ENCODE data around the gene NFIA.

NFIA gene

DNA sequence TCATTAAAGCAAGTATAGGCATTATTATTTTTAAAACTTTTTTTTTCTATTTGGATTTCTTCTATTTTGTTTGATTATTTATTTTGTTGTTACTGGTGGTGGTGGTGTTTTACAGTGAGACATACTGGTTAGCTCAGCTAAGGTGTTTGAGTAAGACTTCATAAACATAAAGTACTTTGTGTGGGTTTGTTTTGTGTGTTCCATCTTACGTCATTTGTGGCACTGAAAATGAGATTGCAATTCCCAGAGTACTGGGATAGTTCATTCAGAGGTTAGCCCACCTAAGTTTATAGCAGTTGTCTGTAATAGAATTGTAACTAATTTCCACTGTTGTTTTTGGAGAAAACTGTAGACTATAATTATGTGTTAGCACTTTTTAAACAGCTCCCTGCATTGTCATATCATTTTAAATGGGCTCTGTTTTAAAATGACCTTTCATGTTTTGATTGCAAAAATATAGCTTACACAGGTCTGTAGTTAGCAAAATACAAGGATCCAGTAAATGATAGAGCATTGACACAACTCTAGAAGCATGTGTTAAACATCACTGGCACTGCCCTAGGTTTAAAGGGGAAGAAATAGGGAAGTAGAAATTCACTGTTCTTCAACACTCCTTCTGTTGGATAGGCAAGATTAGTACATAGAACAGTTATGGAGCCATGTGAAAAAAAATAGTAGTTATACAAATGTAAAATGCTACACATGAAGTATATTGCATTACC, 171.7 kb downstream of the NFIA start:
- intact Hi-C loops (cut with DNase I): loop anchor here (10.0 kb wide), 1 partner anchor 59 kb away; no protein-coding TSS in a partner anchor
- DNase-seq: no peak

DNA sequence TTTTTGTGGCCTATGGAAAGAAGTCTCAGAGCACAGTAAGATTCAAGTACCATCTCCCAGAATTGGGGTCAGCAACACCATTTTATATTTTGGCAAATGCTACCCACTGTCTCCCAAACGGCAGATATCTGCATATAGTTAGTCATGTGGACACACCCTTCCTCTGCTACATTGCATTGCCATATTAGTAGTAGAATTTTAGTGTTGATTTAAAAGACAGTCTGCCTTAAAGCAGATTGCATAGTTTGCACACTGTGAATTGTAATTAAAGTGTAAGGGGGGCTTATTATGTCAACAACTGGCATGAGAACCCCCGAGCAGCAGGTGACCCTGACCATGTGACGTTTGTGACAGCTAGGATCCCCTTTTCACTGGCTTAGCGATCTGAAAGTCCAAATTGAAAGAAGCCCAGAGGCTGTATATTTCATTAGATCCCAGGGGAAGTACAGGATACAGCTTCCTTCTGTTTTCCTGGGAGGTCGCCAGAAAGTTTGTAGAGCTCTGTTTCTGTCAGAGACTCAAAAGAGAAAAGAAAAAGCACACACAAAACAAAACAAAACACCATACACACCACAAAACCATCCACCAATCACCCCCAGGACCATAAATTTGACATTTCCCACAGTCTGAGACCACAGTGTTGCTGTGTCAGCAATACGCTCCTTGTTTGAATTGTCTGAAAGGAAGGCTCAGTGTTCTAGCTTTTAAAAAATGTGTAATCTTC, 172.4 kb downstream of the NFIA start:
- no peak for DNase-seq
- intact Hi-C loops (cut with DNase I): loop anchor here (10.0 kb wide), 1 partner anchor 60 kb away; no protein-coding TSS in a partner anchor

DNA sequence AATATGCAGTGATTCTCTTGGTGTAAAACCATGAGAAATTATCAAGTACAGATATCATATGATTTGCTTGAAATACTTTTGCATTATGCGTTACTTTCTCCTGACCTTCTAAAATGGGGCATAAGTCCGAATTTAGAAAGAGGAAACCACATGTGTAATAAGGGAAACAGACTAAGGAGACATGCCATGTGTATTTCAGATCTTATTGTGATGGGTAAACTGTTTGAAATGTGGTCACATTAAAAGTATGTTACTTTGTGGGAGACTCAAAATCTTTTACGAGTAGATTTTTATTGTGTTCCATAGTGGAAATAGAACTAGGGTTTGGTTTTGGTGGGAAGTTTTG, 173.0 kb downstream of the NFIA start:
- intact Hi-C loops (cut with DNase I): loop anchor here (10.0 kb wide), 1 partner anchor 61 kb away; no protein-coding TSS in a partner anchor
- no peak for DNase-seq

DNA sequence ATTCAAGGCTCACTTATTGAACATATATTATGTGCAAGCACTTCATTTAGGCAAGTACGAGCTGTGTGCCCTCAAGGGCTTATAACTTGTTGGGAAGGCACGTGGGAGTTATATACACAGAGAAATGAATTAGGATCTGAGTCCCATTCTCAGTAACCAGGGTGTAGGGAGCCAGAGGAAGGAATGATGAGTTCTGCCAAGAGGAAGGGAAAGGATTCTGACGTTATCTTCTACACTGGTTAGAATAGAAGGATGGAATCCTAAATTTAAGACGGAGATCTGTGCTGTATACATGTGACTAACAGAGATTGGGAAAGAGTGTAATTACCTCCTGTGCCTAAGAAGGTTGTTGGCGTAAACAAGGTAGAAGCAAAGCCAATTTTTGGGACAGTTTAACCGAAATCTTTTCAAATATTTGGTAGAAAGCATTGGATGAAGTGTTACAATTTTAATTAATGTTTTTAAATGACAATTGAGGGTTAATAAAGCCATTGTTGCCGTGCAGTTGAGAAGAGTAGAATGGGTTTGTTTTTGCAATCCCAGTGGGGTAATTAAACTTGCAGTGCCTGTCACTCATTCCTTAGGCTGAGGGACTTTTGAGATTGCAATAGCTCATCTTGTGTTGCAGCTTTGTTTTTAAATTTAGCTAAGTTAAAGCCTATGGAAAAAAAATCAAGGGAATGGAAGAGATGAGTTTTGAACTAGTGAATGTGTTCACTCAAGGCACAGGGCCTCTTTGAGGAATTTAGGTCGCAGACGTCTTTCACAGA, 177.2 kb downstream of the NFIA start:
- no peak for DNase-seq
- intact Hi-C loops (cut with DNase I): loop anchor here (10.0 kb wide), 1 partner anchor 65 kb away; no protein-coding TSS in a partner anchor

DNA sequence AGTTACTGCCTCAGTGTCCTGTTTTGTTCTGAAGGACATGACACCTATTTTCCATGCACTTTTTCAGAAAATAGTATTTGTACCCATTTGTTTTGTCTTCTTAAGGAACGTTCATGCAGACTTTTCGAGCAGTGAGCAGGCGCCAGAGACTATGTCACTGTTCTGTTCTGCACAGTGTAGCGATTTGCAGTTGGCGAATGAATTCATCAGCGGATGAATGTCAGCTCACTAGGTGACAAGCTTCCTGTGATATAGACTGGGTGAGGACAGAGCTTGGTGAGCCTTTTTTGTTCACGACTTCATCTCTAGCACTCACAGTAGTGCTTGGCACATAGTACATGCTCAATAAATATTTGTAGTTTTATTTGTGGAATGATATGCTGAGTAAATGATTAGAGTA, 177.8 kb downstream of the NFIA start:
- intact Hi-C loops (cut with DNase I): no loop called here
- DNase-seq: no peak

DNA sequence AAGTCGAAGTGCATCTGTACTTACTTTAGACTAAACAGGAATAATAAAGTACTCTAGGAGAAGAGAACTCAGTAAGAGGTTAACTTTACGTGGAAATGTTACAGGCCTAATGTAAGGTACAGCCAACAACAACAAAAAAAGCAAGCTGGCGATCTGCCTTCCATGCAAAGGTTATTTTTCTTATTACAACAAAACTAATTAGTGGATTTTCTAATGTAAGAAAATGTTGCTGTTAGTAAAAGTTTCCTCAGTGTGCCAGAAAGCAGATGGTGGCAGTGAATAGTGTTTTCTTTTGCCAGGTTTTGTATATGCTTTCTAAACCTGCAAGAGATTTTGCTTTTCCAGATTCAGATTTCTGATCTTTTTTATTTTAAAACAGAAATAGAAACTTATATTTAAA, 179.2 kb downstream of the NFIA start:
- intact Hi-C loops (cut with DNase I): no loop called here
- DNase-seq: no peak

DNA sequence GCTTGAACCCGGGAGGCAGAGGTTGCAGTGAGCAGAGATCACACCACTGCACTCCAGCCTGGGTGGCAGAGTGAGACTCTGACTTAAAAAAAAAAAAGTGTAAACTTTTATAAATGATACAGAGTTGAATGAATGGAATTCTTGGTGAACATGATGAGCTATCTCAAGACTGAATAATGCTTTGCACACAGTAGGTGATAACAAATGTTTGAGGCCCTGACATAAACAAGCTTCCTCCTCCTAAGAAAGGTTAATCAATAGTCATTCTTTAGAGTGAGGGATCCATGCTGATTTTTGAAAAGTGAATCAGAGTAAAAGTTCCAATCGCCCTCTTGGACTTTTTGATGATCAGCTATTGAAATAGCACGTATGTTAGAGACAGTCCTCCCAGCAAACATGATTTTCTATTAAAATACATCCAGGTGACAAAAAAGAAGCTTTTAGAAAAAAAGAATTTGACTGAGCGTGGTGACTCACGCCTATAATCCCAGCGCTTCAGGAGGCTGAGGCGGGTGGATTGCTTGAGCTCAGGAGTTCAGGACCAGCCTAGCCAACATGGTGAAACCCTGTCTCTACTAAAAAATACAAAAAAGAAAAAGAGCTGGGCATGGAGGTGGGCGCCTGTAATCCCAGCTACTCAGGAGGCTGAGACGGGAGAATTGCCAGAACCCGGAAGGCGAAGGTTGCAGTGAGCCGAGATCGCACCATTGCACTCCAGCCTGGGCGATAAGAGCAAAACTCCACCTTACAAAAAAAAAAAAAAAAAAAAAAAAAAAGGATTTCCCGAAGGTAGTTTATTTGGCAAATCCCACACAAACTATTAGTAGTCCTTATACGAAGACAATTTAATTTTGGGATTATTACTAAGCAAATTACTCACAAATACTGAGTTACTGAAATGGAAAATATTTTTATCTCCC, 181.8 kb downstream of the NFIA start:
- intact Hi-C loops (cut with DNase I): no loop called here
- no peak for DNase-seq

DNA sequence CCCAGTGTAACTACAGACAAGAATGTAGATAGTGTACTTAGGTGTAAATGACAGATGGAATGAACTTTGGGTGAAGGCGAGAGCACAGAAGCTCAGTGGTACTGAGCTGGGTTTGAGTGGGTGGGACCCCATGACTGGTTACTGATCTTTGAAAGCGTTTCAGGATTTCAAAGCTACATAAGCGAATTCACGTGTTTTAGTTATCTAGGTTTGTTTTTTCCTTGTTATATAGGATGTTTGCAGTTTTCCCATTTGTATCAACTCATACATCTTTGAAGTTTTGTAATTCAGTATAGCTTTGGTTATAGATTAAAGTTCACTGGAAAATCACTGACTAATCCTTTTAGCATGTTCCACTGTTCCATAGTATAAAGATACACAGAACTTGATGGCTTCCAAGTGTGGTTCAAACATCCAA, 182.5 kb downstream of the NFIA start:
- no peak for DNase-seq
- intact Hi-C loops (cut with DNase I): no loop called here

DNA sequence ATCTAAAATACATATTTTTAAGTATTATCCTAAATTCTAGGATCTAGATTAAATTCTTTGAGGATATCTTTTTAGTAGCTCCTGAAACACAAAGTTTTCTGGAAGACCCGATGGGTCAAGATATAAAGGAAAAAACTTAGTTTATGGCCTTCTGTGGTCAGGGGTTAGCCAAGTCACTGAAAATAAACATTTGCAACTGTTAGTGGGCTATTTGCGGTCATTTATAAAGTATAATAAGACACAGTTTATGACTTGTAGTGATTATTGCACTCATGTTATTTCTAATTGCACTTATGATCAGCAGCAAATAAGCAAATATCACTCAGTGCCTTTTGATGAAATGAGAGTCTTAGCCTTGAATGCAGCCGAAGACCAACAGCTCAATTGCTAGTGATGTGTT, 183.3 kb downstream of the NFIA start:
- intact Hi-C loops (cut with DNase I): no loop called here
- no peak for DNase-seq

DNA sequence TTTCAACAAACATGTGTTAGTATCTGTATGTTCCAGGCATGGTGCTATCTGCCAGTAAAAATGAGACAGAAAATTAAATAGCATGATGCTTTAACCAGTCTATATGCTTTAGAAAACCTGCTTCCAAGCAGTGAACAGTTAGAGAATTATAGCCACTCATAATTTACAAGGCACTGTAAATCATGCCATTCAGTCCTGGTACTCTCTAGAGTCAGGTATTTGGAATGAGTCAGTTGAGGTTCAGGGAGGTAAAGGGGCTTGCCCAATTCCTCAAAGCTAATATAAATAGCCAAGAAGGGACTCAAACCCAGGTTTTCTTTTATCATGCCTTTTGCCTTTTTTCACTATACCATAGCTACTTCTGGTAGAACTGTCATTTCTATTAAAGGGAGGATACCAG, 184.4 kb downstream of the NFIA start:
- DNase-seq: no peak
- intact Hi-C loops (cut with DNase I): no loop called here

DNA sequence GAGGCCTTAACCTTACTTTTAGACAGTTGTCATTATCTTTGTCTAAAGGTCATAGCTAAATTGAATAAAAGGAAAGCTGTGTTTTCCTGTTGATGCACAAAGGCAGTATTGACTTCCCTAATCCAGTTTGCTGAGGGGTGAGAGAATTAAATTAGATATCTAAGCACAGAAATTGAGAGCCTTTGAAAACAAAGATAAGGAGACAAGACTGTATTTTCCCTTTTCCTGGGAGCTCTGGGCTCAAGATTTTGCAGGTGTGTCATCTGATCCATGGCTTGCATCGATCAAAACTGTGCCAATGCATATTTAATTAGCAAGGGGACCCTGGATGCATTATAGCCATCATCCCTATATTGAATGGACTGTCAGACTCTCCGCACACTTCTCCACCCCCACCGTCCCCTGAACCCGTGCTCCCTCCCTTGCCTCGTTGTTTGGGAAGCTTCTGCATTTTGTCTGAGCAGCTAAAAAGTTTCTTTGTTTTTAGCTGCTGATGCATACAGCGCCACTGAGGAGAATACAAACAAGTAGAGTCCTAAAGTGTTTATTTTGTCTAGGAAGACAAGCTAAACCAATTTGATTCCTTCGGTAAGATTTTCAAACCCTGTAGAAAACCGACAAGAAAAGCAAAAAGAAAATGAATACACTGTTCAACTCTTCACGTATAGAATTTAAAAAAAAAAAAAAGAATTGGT, 186.3 kb downstream of the NFIA start:
- intact Hi-C loops (cut with DNase I): no loop called here
- DNase-seq: peak in 8 of 10 donors; percentile 27 to 93 (median 46)

DNA sequence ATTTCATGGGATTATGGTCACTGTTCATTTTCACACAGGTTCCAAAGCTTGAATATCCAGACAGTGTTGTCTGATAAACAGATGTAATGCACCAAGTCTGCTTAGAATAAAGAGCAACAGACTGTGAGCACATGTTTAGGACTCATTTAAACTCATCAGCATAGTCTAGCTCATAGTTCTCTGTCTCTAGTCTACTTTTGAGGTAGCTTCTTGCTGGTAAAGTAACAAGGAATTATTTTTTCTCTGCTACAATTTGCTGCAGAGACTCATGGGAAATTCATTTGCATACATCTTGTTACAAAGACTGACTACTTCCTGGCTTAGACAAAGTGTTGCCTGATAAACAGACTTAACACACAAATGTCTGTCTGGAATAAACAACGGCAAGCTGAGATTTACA, 187.2 kb downstream of the NFIA start:
- intact Hi-C loops (cut with DNase I): loop anchor here (5.0 to 10.0 kb wide), 2 partner anchors 187 to 215 kb away; partner anchors contain the start of gene NFIA

DNA sequence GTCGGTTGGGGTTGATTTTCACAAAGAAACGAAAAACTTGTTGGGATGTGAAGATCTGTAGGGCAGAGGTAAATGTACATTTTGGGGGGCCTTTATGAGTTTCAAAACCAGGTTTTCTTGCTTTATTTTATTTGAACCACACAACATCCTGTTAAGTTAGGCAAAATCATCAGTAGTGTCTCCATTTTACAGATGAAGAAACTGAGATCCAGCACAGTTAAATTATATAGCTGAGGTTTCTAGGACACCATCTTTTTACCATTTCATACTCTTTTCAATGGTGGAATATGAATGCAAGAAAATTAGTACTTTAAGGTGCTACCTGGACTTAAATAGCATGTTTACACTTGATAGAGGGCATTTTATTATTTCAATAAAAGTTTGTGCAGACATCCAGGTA, 187.7 kb downstream of the NFIA start:
- no peak for DNase-seq
- intact Hi-C loops (cut with DNase I): loop anchor here (5.0 to 10.0 kb wide), 2 partner anchors 188 to 215 kb away; partner anchors contain the start of gene NFIA

More for the DNA sequence above, 187.2 kb downstream of the NFIA start:
- no peak for DNase-seq

DNA sequence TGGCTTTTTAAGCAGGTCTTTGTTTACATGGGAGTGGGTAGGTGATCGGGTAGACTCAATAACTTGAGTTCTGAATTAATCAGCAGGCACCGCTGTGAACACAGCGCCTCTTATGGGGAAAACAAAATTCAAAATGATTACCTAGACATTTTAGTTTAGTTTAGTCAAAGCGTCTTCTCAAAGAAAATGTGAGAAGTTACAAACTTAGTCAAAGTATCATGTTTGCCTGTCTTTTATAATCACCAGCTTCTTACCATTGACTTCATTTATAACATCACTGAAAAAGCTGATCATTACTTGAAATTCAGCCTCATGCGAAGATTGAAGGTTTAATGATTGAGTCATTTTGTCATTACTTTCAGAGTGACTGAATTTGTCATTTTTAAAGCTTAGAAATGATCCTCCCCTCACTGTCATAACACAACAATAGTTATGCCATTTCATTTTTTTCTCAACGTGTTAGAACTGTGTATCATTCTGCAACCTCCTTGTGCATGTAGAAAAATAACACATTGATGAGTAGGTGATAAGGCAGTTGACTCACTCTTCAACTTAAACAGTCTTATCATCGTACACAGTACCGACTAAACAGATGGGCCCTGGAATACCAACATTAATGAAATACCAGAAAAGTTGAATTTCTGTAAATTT, 188.5 kb downstream of the NFIA start:
- no peak for DNase-seq
- intact Hi-C loops (cut with DNase I): loop anchor here (5.0 to 10.0 kb wide), 2 partner anchors 189 to 216 kb away; partner anchors contain the start of gene NFIA

DNA sequence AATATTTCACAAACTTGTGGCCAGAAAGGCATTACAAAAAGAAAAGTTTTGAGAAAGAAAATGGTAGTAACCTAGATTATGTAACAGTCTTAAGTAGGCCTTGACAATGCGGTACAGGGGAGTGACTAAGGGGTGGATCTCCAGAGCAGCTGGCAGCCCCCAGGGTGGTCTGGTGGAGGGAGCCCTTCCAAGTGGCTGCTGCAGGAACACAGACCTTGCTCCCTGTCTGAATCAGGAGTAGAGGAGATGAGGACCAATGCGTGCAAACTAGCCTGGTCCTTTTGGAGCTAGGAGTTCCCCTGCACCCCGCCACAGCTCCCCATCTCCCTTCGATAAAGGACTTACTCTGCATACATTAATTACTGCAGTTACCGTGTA, 189.0 kb downstream of the NFIA start:
- intact Hi-C loops (cut with DNase I): loop anchor here (5.0 to 10.0 kb wide), 2 partner anchors 189 to 217 kb away; partner anchors contain the start of gene NFIA
- no peak for DNase-seq

DNA sequence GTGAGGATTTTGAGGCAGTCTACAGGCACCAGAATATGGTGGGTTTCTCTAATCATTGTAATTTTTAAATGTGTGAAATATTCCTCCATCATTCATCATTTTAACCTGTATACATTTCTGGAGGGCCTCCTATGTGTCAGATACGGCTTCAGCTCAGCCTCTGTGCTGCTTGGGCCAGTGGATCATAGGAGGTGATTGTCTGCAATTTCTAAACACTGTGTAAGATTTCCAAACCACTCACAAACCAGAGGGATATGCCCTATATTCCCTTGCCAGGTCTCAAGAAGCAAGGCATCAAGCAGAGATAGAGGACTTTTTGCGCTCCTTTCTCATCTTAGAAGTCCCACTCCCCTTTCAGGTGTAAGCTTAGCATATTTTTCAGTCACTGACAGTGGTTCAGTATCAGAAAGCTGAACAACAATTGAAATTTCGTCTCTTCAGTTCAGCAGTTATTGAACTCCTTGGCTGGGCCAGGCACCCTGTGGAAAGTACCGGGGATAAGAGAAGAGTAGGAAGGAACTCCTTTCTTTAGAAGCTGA, 190.9 kb downstream of the NFIA start:
- DNase-seq: no peak
- intact Hi-C loops (cut with DNase I): loop anchor here (5.0 to 10.0 kb wide), 2 partner anchors 191 to 218 kb away; partner anchors contain the start of gene NFIA

DNA sequence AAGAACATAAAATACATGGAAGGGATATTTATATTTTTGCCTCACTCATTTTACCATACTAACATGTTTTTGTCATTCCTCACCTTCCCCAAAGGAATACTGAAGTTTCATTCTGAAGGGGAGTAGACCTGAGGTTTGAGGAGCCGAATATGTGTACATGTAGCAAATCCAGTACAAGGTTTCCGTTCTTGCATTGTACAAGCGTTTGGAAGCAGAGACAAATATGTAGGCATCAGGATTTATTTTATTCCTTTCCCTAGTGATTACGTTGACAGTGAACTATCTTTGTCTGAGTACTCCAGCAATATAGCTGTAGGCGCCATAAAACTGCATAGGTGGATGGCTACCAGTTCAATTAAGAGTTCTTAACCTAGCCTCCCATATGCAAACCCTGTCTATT, 191.5 kb downstream of the NFIA start:
- intact Hi-C loops (cut with DNase I): loop anchor here (5.0 to 10.0 kb wide), 2 partner anchors 192 to 219 kb away; partner anchors contain the start of gene NFIA
- no peak for DNase-seq

DNA sequence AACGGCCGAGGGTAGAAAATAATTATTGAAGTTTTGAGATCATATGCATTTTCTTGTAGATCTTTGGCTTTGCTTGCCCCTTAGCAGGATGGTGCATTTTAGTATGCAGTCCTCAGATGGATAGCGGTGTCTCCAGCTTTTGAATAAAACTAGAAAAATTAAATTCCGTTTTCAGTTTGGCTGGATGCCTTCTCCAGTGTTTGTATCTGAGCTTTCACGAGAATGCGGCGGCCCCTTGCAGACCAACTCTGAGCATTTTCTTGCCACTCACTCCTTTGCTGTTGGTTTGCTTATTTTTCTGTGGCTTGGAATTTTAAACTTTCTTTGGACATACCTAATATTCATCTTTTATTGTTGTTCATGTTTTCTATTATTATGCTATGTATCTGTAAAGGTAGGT, 192.6 kb downstream of the NFIA start:
- intact Hi-C loops (cut with DNase I): loop anchor here (5.0 to 10.0 kb wide), 3 partner anchors 62 to 220 kb away; partner anchors contain the start of gene NFIA
- peak in 1 of 10 donors; percentile 42 for DNase-seq
